Activated B cell treated with CpG ODN at 0.5 μM for 24 hours (primary cell): ENCODE data around the gene XRCC4. TPM values are rescaled to one million over a fixed set of nuclear protein-coding genes. Genes with fewer than 3 reads are reported as not detected.

ENCODE experiments used
- ATAC-seq: fragments of 200-7000 bp; cut with Tn5 transposase; one replicate; pipeline ENCODE4 v1.10.0; 2021; ENCODE audit warnings: low read depth, mild to moderate bottlenecking, moderate library complexity
- CTCF ChIA-PET: fragments of 350-600 bp; sonication (Branson Sonifier 250); formaldehyde crosslinking; loops from one replicate; lab custom pipeline; 2021; ENCODE audit warnings: antibody characterized with exemption; lab: Charles Lee
- POLR2A ChIA-PET: fragments of 350-600 bp; sonication (Branson Sonifier 250); formaldehyde crosslinking; loops from one replicate; lab custom pipeline; 2021; ENCODE audit warnings: antibody characterized with exemption; lab: Charles Lee
- DNase-seq: peaks from one replicate; pipeline ENCODE4 v3.0.0; 2022
- H3K27ac Mint-ChIP-seq: one replicate; pipeline ENCODE4 v1.8.0; 2020; ENCODE audit warnings: mixed read lengths
- H3K27me3 Mint-ChIP-seq: one replicate; pipeline ENCODE4 v1.8.0; 2021; ENCODE audit warnings: mixed read lengths
- H3K36me3 Mint-ChIP-seq: one replicate; pipeline ENCODE4 v1.8.0; 2021; ENCODE audit warnings: low read depth, mixed read lengths
- H3K4me1 Mint-ChIP-seq: one replicate; pipeline ENCODE4 v1.8.0; 2021; ENCODE audit warnings: mixed read lengths
- H3K4me3 Mint-ChIP-seq: one replicate; pipeline ENCODE4 v1.8.0; 2020; ENCODE audit warnings: mild to moderate bottlenecking, mixed read lengths
- H3K9me3 Mint-ChIP-seq: one replicate; pipeline ENCODE4 v1.8.0; 2020; ENCODE audit warnings: mixed read lengths
- intact Hi-C: fragments of 100-400 bp; cut with micrococcal nuclease; formaldehyde crosslinking; loops from one replicate; pipeline ENCODE4 v1.15.1; 2024
- total RNA-seq: library from RNA; stranded (reverse); gene quantifications from 2 replicates; pipeline ENCODE4 v1.2.3, GENCODE V29; 2022
- TF ChIP-seq, protein P1 (sequence below): fragments of 200-600 bp; IDR thresholded peaks from one replicate; pipeline ENCODE4 v1.8.0; 2022; ENCODE audit warnings: antibody characterized with exemption, mild to moderate bottlenecking

Gene XRCC4
- total RNA-seq, 1 donor from 2014 or later = 8.5 TPM

DNA sequence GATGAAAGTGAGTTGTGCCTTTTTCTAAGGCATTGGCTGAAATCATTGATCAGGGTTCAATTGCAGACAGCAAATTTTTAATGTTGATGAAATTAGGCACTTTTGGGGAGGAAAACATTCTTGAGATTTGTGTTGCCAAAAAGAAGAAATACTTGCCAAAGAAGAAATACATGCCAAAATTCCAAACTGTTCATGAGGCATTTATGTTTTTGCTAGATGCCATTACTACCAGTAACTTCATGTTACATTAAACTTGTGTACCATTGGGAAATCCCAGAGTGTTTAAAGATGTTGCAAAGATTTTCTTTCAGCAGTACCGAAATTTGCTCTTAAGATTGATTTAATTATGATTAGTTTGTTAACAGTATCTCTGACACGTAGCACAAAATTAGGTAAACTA lies 7.0 kb downstream of the XRCC4 start:
- DNase-seq = no peak
- Mint-ChIP-seq H3K4me3 (no peak overlapping the region), H3K27ac (no peak overlapping the region), H3K9me3 (peaks cover 6% of the 10 kb centered on the region), H3K36me3 (no peaks in the 10 kb centered on the region), H3K27me3 (no peaks in the 10 kb centered on the region), H3K4me1 (no peaks in the 10 kb centered on the region)
- CTCF ChIA-PET = no interaction called here
- POLR2A ChIA-PET = no interaction called here
- intact Hi-C loops = no loop called here
- TF ChIP-seq, protein P1, sequence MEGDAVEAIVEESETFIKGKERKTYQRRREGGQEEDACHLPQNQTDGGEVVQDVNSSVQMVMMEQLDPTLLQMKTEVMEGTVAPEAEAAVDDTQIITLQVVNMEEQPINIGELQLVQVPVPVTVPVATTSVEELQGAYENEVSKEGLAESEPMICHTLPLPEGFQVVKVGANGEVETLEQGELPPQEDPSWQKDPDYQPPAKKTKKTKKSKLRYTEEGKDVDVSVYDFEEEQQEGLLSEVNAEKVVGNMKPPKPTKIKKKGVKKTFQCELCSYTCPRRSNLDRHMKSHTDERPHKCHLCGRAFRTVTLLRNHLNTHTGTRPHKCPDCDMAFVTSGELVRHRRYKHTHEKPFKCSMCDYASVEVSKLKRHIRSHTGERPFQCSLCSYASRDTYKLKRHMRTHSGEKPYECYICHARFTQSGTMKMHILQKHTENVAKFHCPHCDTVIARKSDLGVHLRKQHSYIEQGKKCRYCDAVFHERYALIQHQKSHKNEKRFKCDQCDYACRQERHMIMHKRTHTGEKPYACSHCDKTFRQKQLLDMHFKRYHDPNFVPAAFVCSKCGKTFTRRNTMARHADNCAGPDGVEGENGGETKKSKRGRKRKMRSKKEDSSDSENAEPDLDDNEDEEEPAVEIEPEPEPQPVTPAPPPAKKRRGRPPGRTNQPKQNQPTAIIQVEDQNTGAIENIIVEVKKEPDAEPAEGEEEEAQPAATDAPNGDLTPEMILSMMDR = no peak
- no peak for ATAC-seq

GRCh38 chr5:83085106-83085505 lies 7.8 kb downstream of the XRCC4 start:
- intact Hi-C loops = no loop called here
- Mint-ChIP-seq H3K27me3 (no peaks in the 10 kb centered on the region), H3K27ac (no peak overlapping the region), H3K4me3 (no peak overlapping the region), H3K9me3 (peaks cover 10% of the 10 kb centered on the region), H3K36me3 (no peaks in the 10 kb centered on the region), H3K4me1 (no peaks in the 10 kb centered on the region)
- ChIA-PET POLR2A (no interaction called here), CTCF (no interaction called here)
- TF ChIP-seq, protein P1 = no peak
- ATAC-seq (no peak), DNase-seq (no peak)

DNA sequence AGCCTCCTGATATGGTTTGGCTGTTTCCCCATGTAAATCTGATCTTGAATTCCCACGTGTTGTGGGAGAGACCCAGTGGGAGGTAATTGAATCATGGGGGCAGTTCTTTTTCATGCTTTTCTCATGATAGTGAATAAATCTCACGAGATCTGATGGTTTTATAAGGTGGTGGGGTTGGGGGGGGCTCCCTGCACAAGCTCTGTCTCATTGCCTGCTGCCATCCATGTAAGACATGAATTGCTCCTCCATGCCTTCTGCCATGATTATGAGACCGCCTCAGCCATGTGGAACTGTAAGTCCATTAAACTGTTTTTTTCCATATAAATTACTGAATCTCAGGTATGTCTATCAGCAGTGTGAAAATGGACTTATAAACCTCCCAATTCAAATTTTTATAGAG lies 12.8 kb downstream of the XRCC4 start:
- ATAC-seq (no peak), DNase-seq (no peak)
- TF ChIP-seq, protein P1 = no peak
- CTCF ChIA-PET = no interaction called here
- H3K27me3 Mint-ChIP-seq = no peaks in the 10 kb centered on the region
- no peak overlapping the region for H3K4me3 Mint-ChIP-seq
- H3K27ac Mint-ChIP-seq = no peak overlapping the region
- POLR2A ChIA-PET = no interaction called here
- H3K36me3 Mint-ChIP-seq = peaks cover 10% of the 10 kb centered on the region
- H3K9me3 Mint-ChIP-seq = peaks cover 22% of the 10 kb centered on the region
- H3K4me1 Mint-ChIP-seq = peaks cover 13% of the 10 kb centered on the region
- intact Hi-C loops = no loop called here

GRCh38 chr5:83092619-83093018 lies 15.3 kb downstream of the XRCC4 start:
- TF ChIP-seq, protein P1 = no peak
- Mint-ChIP-seq H3K36me3 (peaks cover 10% of the 10 kb centered on the region), H3K4me1 (peaks cover 13% of the 10 kb centered on the region), H3K27me3 (no peaks in the 10 kb centered on the region), H3K27ac (no peak overlapping the region), H3K9me3 (peaks cover 20% of the 10 kb centered on the region), H3K4me3 (no peak overlapping the region)
- ATAC-seq = no peak
- ChIA-PET POLR2A (no interaction called here), CTCF (no interaction called here)
- no peak for DNase-seq
- intact Hi-C loops = no loop called here

DNA sequence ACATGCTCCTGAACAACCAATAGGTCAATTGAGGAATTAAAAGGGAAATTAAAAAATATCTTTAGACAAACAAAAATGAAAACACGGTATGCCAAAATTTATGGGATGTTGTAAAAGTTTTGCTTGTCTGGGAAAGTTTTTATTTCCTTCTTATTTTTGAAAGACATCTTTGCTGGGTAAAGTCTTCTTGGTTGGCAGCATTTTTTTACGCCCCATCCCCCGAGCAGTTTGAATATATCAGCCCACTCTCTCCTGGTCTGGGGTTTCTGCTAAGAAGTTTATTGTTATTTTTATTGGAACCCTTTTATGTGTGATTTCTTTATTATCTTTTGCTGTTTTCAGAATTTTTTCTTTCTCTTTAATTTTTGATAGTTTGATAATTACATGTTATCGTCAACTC lies 16.3 kb downstream of the XRCC4 start:
- ATAC-seq = no peak
- Mint-ChIP-seq H3K9me3 (peaks cover 20% of the 10 kb centered on the region), H3K4me3 (no peak overlapping the region), H3K27me3 (no peaks in the 10 kb centered on the region), H3K4me1 (peaks cover 13% of the 10 kb centered on the region), H3K27ac (no peak overlapping the region), H3K36me3 (peaks cover 10% of the 10 kb centered on the region)
- POLR2A ChIA-PET = no interaction called here
- DNase-seq = no peak
- intact Hi-C loops = no loop called here
- TF ChIP-seq, protein P1 = no peak
- CTCF ChIA-PET = no interaction called here
